Activated T-helper 1 cell treated with anti-CD3 and anti-CD28 coated beads, Interleukin-12 subunit alpha, Interleukin-12 subunit beta, Interleukin-2, Interleukin-4 antibody, amounts not matched to agents 30 ng/mL and 10 ng/mL and 1 ng/mL, durations not matched to agents 14 hours and 24 hours and 36 hours (primary cell): ENCODE data around the gene HMGN1. TPM values are rescaled to one million over a fixed set of nuclear protein-coding genes. Genes with fewer than 3 reads are reported as not detected.

ENCODE experiments used
- DNase-seq: peaks from one replicate; pipeline ENCODE4 v3.0.0; 2021; ENCODE audit warnings: low spot score
- H3K27ac Mint-ChIP-seq: one replicate; pipeline ENCODE4 v1.8.0; 2021; ENCODE audit warnings: mild to moderate bottlenecking, mixed read lengths
- H3K27me3 Mint-ChIP-seq: one replicate; pipeline ENCODE4 v1.8.0; 2022; ENCODE audit warnings: mild to moderate bottlenecking, moderate library complexity, mixed read lengths; ENCODE audit not compliant: insufficient read depth
- H3K36me3 Mint-ChIP-seq: one replicate; pipeline ENCODE4 v1.8.0; 2021; ENCODE audit warnings: low read depth, mixed read lengths
- H3K4me1 Mint-ChIP-seq: one replicate; pipeline ENCODE4 v1.8.0; 2021; ENCODE audit warnings: low read depth, mixed read lengths
- H3K4me3 Mint-ChIP-seq: one replicate; pipeline ENCODE4 v1.8.0; 2021; ENCODE audit warnings: mild to moderate bottlenecking, moderate library complexity, mixed read lengths
- H3K9me3 Mint-ChIP-seq: one replicate; pipeline ENCODE4 v1.8.0; 2021; ENCODE audit warnings: mixed read lengths
- intact Hi-C: fragments of 100-400 bp; cut with micrococcal nuclease; formaldehyde crosslinking; loops from one replicate; pipeline ENCODE4 v1.15.1; 2024
- total RNA-seq: library from RNA; stranded (reverse); gene quantifications from 2 replicates; pipeline ENCODE4 v1.2.3, GENCODE V29; 2022

The HMGN1 gene
- total RNA-seq, 1 donor from 2014 or later, result 314 TPM

- H3K27ac Mint-ChIP-seq, result no peak overlapping the region
- no peak overlapping the region for H3K4me3 Mint-ChIP-seq
- DNase-seq, result no peak
- H3K27me3 Mint-ChIP-seq, result peaks cover 4% of the 10 kb centered on the region
- no peaks in the 10 kb centered on the region for H3K36me3 Mint-ChIP-seq
- H3K9me3 Mint-ChIP-seq, result no peaks in the 10 kb centered on the region
- intact Hi-C loops, result no loop called here
- H3K4me1 Mint-ChIP-seq, result peaks cover 18% of the 10 kb centered on the region
Measured at GRCh38 chr21:39317134-39318090, 31.5 kb downstream of the HMGN1 start.

GRCh38 chr21:39316729-39317128, 32.2 kb downstream of the HMGN1 start:
- intact Hi-C loops, result no loop called here
- DNase-seq, result no peak
- Mint-ChIP-seq H3K4me3 (no peak overlapping the region), H3K4me1 (peaks cover 22% of the 10 kb centered on the region), H3K27ac (no peak overlapping the region), H3K27me3 (peaks cover 4% of the 10 kb centered on the region), H3K36me3 (peaks cover 5% of the 10 kb centered on the region), H3K9me3 (no peaks in the 10 kb centered on the region)

- H3K27me3 Mint-ChIP-seq, result peaks cover 2% of the 10 kb centered on the region
- DNase-seq, result no peak
- H3K4me3 Mint-ChIP-seq, result no peak overlapping the region
- H3K4me1 Mint-ChIP-seq, result peaks cover 25% of the 10 kb centered on the region
- H3K27ac Mint-ChIP-seq, result no peak overlapping the region
- intact Hi-C loops, result no loop called here
- peaks cover 11% of the 10 kb centered on the region for H3K36me3 Mint-ChIP-seq
- no peaks in the 10 kb centered on the region for H3K9me3 Mint-ChIP-seq
Measured at GRCh38 chr21:39315603-39316445, 33.1 kb downstream of the HMGN1 start.

GRCh38 chr21:39314143-39315027, 34.5 kb downstream of the HMGN1 start:
- peak overlapping the region; percentile 91 for H3K27ac Mint-ChIP-seq
- H3K27me3 Mint-ChIP-seq, result no peaks in the 10 kb centered on the region
- peak; percentile 28 for DNase-seq
- intact Hi-C loops, result loop anchor here (5.0 kb wide), 1 partner anchor 547 kb away; no protein-coding TSS in a partner anchor
- H3K36me3 Mint-ChIP-seq, result peaks cover 14% of the 10 kb centered on the region
- peaks cover 29% of the 10 kb centered on the region for H3K4me1 Mint-ChIP-seq
- H3K4me3 Mint-ChIP-seq, result peak overlapping the region; percentile 92
- H3K9me3 Mint-ChIP-seq, result no peaks in the 10 kb centered on the region

GRCh38 chr21:39313571-39314142, 35.2 kb downstream of the HMGN1 start, which contains the start of gene BRWD1:
Gene BRWD1, minus strand, starts transcription at chr21:39313632. Its CDS starts 141 bp downstream, at chr21:39313491.
- Mint-ChIP-seq H3K27ac (peak within 1 kb of the TSS; percentile 97), H3K4me1 (peaks cover 31% of the 10 kb centered on the region), H3K27me3 (no peaks in the 10 kb centered on the region), H3K9me3 (no peaks in the 10 kb centered on the region), H3K4me3 (peak within 1 kb of the TSS; percentile 92), H3K36me3 (peaks cover 15% of the 10 kb centered on the region)
- intact Hi-C loops, result loop anchor here (1.0 to 5.0 kb wide), 3 partner anchors 67 to 546 kb away; partner anchors contain the start of gene LCA5L
- peak; percentile 75 for DNase-seq

GRCh38 chr21:39313042-39313570, 35.8 kb downstream of the HMGN1 start:
- Mint-ChIP-seq H3K36me3 (peaks cover 19% of the 10 kb centered on the region), H3K4me1 (peaks cover 33% of the 10 kb centered on the region), H3K27ac (peak overlapping the region; percentile 74), H3K27me3 (no peaks in the 10 kb centered on the region), H3K9me3 (no peaks in the 10 kb centered on the region), H3K4me3 (peak overlapping the region; percentile 76)
- DNase-seq, result no peak
- intact Hi-C loops, result loop anchor here (1.0 to 5.0 kb wide), 3 partner anchors 68 to 546 kb away; partner anchors contain the start of gene LCA5L

GRCh38 chr21:39312112-39313041, 36.5 kb downstream of the HMGN1 start:
- Mint-ChIP-seq H3K36me3 (peaks cover 19% of the 10 kb centered on the region), H3K27me3 (no peaks in the 10 kb centered on the region), H3K9me3 (no peaks in the 10 kb centered on the region), H3K4me3 (peak overlapping the region; percentile 86), H3K27ac (peak overlapping the region; percentile 87), H3K4me1 (peaks cover 33% of the 10 kb centered on the region)
- intact Hi-C loops, result loop anchor here (1.0 to 5.0 kb wide), 6 partner anchors 37 to 545 kb away; partner anchors contain the start of genes HMGN1, LCA5L and PSMG1
- DNase-seq, result peak; percentile 90

- intact Hi-C loops, result loop anchor here (5.0 kb wide), 1 partner anchor 544 kb away; no protein-coding TSS in a partner anchor
- Mint-ChIP-seq H3K4me1 (peaks cover 30% of the 10 kb centered on the region), H3K4me3 (no peak overlapping the region), H3K9me3 (no peaks in the 10 kb centered on the region), H3K27ac (no peak overlapping the region), H3K27me3 (no peaks in the 10 kb centered on the region), H3K36me3 (peaks cover 21% of the 10 kb centered on the region)
- DNase-seq, result no peak
Measured at GRCh38 chr21:39311164-39311563, 37.7 kb downstream of the HMGN1 start.

GRCh38 chr21:39307466-39307865, 41.4 kb downstream of the HMGN1 start:
- no peak overlapping the region for H3K27ac Mint-ChIP-seq
- intact Hi-C loops, result no loop called here
- H3K27me3 Mint-ChIP-seq, result no peaks in the 10 kb centered on the region
- peaks cover 32% of the 10 kb centered on the region for H3K36me3 Mint-ChIP-seq
- peaks cover 21% of the 10 kb centered on the region for H3K4me1 Mint-ChIP-seq
- no peak overlapping the region for H3K4me3 Mint-ChIP-seq
- DNase-seq, result no peak
- no peaks in the 10 kb centered on the region for H3K9me3 Mint-ChIP-seq

GRCh38 chr21:39300587-39300986, 48.3 kb downstream of the HMGN1 start:
- Mint-ChIP-seq H3K27me3 (no peaks in the 10 kb centered on the region), H3K4me3 (no peak overlapping the region), H3K4me1 (peaks cover 25% of the 10 kb centered on the region), H3K27ac (no peak overlapping the region), H3K9me3 (peaks cover 8% of the 10 kb centered on the region), H3K36me3 (peaks cover 46% of the 10 kb centered on the region)
- intact Hi-C loops, result no loop called here
- no peak for DNase-seq

GRCh38 chr21:39296891-39297290, 52.0 kb downstream of the HMGN1 start:
- no peaks in the 10 kb centered on the region for H3K27me3 Mint-ChIP-seq
- DNase-seq, result no peak
- intact Hi-C loops, result no loop called here
- H3K4me1 Mint-ChIP-seq, result peaks cover 19% of the 10 kb centered on the region
- peaks cover 8% of the 10 kb centered on the region for H3K9me3 Mint-ChIP-seq
- no peak overlapping the region for H3K4me3 Mint-ChIP-seq
- H3K36me3 Mint-ChIP-seq, result peaks cover 58% of the 10 kb centered on the region
- no peak overlapping the region for H3K27ac Mint-ChIP-seq
